H1 (cell line): ENCODE results near the gene SPATA13. TPM values are rescaled to one million over a fixed set of nuclear protein-coding genes. Genes with fewer than 3 reads are reported as not detected.

Experiments
- CTCF ChIA-PET: fragments of 300-600 bp; sonication (Branson Sonifier 250); formaldehyde crosslinking; loops from one replicate; lab custom pipeline; 2021; ENCODE audit not compliant: partially characterized antibody; lab: Charles Lee
- POLR2A ChIA-PET: fragments of 300-600 bp; sonication (Branson Sonifier 250); formaldehyde crosslinking; loops from one replicate; lab custom pipeline; 2021; ENCODE audit warnings: inconsistent platforms; ENCODE audit not compliant: partially characterized antibody; lab: Charles Lee
- DNase-seq, 2 experiments: peaks; one replicate each; pipeline versions ENCODE4 v3.0.0 to v3.0.0-alpha.2; 2010 to 2022; ENCODE audit warnings: low spot score in 2 of 2, low read depth in 1 of 2, mixed read lengths in 1 of 2
- FAIRE-seq: peaks from 2 replicates; lab custom pipeline; 2011; peaks lifted over from hg19 to GRCh38; lab: Jason Lieb, UNC
- H2AFZ ChIP-seq: 2 replicates; pipeline ENCODE4 v1.8.1; 2012; ENCODE audit warnings: low read length, inconsistent platforms
- H2AK5ac ChIP-seq: 2 replicates; pipeline ENCODE4 v1.6.1; 2013; ENCODE audit warnings: low read depth, low read length
- H2BK120ac ChIP-seq: replicated peaks from 2 replicates; pipeline ENCODE3; 2013; ENCODE audit warnings: low read depth, low read length, inconsistent platforms
- H2BK12ac ChIP-seq: 2 replicates; pipeline ENCODE4 v1.6.1; 2013; ENCODE audit warnings: low read depth, low read length
- H2BK15ac ChIP-seq: 2 replicates; pipeline ENCODE4 v1.6.1; 2013; ENCODE audit warnings: low read length
- H2BK20ac ChIP-seq: 2 replicates; pipeline ENCODE4 v1.6.1; 2013; ENCODE audit warnings: low read length
- H2BK5ac ChIP-seq: 2 replicates; pipeline ENCODE4 v1.6.1; 2013; ENCODE audit warnings: low read depth, low read length
- H3K14ac ChIP-seq: 2 replicates; pipeline ENCODE4 v1.6.1; 2013; ENCODE audit warnings: inconsistent platforms; ENCODE audit not compliant: insufficient read length
- H3K18ac ChIP-seq: 2 replicates; pipeline ENCODE4 v1.6.1; 2013; ENCODE audit warnings: low read length; ENCODE audit errors: extremely low read depth
- H3K23ac ChIP-seq: 2 replicates; pipeline ENCODE4 v1.6.1; 2013; ENCODE audit warnings: inconsistent platforms; ENCODE audit not compliant: insufficient read length
- H3K23me2 ChIP-seq: 2 replicates; pipeline ENCODE4 v1.6.1; 2013; ENCODE audit warnings: low read depth, low read length
- H3K27ac ChIP-seq: 2 replicates; pipeline ENCODE4 v1.6.1; 2011; ENCODE audit warnings: low read depth, low read length, inconsistent platforms
- H3K27me3 ChIP-seq, 4 experiments: replicated peaks in 1 of 4; 1 replicate in 1 of 4; 2 replicates in 3 of 4; pipeline versions ENCODE4 v1.6.1 to v1.8.1; 2011 to 2013; ENCODE audit warnings: low read length in 3 of 4, mild to moderate bottlenecking in 3 of 4, inconsistent platforms in 2 of 4, mixed read lengths in 2 of 4, moderate library complexity in 1 of 4; ENCODE audit not compliant: control insufficient read depth in 3 of 4, insufficient read depth in 3 of 4; ENCODE audit errors: extremely low read depth in 1 of 4
- H3K36me3 ChIP-seq, 4 experiments: 2 replicates each; pipeline versions ENCODE4 v1.6.1 to v1.8.1; 2011 to 2013; ENCODE audit warnings: mild to moderate bottlenecking in 4 of 4, low read length in 3 of 4, moderate library complexity in 2 of 4, control low read depth in 1 of 4, inconsistent platforms in 1 of 4; ENCODE audit not compliant: insufficient read depth in 4 of 4, control insufficient read depth in 2 of 4
- H3K4ac ChIP-seq: replicated peaks from 2 replicates; pipeline ENCODE3; 2013; ENCODE audit warnings: low read length, low read depth, mixed read lengths, inconsistent platforms; ENCODE audit not compliant: insufficient read length
- H3K4me1 ChIP-seq, 4 experiments: replicated peaks in 1 of 4; 1 replicate in 1 of 4; 2 replicates in 3 of 4; pipeline versions ENCODE4 v1.6.1 to v1.8.1; 2011 to 2013; ENCODE audit warnings: low read length in 3 of 4, inconsistent platforms in 2 of 4, mixed read lengths in 1 of 4; ENCODE audit not compliant: insufficient read depth in 4 of 4, control insufficient read depth in 3 of 4
- H3K4me2 ChIP-seq, 2 experiments: 2 replicates each; pipeline versions ENCODE4 v1.6.1 to v1.8.1; 2011 to 2013; ENCODE audit warnings: low read depth in 2 of 2, low read length in 2 of 2, control low read depth in 1 of 2, inconsistent platforms in 1 of 2, mild to moderate bottlenecking in 1 of 2; ENCODE audit not compliant: insufficient read depth in 1 of 2
- H3K4me3 ChIP-seq, 4 experiments: fragments of 200-600, 300-600 bp in 1 of 4; sonication (generic), shearing (Covaris generic), sonication (Bioruptor Twin) in 1 of 4; 2 replicates each; pipeline versions ENCODE4 v1.5.1 to v1.8.1; 2011 to 2016; ENCODE audit warnings: low read length in 4 of 4, low read depth in 3 of 4, control low read depth in 2 of 4, inconsistent platforms in 2 of 4, mild to moderate bottlenecking in 2 of 4, mixed read lengths in 1 of 4, moderate library complexity in 1 of 4; ENCODE audit not compliant: insufficient read depth in 2 of 4; ENCODE audit errors: extremely low read depth in 1 of 4
- H3K56ac ChIP-seq: replicated peaks from 2 replicates; pipeline ENCODE3; 2013; ENCODE audit warnings: low read depth, mild to moderate bottlenecking, mixed read lengths, low read length, inconsistent platforms; ENCODE audit not compliant: insufficient read length
- H3K79me1 ChIP-seq: 2 replicates; pipeline ENCODE4 v1.6.1; 2013; ENCODE audit warnings: low read depth, low read length, control low read depth
- H3K79me2 ChIP-seq, 2 experiments: 2 replicates each; pipeline versions ENCODE4 v1.6.1 to v1.8.1; 2012 to 2013; ENCODE audit warnings: low read length in 2 of 2, mild to moderate bottlenecking in 2 of 2, inconsistent platforms in 1 of 2; ENCODE audit not compliant: insufficient read depth in 2 of 2, control insufficient read depth in 1 of 2
- H3K9ac ChIP-seq, 4 experiments: replicated peaks in 1 of 4; 1 replicate in 1 of 4; 2 replicates in 3 of 4; pipeline versions ENCODE4 v1.6.1 to v1.8.1; 2011 to 2013; ENCODE audit warnings: low read depth in 3 of 4, low read length in 3 of 4, control low read depth in 2 of 4, mild to moderate bottlenecking in 2 of 4, moderate library complexity in 2 of 4, inconsistent platforms in 1 of 4; ENCODE audit errors: extremely low read depth in 1 of 4
- H3K9me3 ChIP-seq, 2 experiments: 2 replicates each; pipeline versions ENCODE4 v1.6.1 to v1.8.1; 2012 to 2013; ENCODE audit warnings: mild to moderate bottlenecking in 2 of 2, moderate library complexity in 2 of 2, control low read depth in 1 of 2, inconsistent platforms in 1 of 2, low read depth in 1 of 2, low read length in 1 of 2, mixed read lengths in 1 of 2; ENCODE audit not compliant: insufficient read depth in 2 of 2
- H4K20me1 ChIP-seq, 2 experiments: replicated peaks in 1 of 2; 2 replicates each; pipeline versions ENCODE3 to v1.8.1; 2011 to 2013; ENCODE audit warnings: inconsistent platforms in 2 of 2, low read length in 2 of 2, mild to moderate bottlenecking in 1 of 2; ENCODE audit not compliant: insufficient read depth in 2 of 2, control insufficient read depth in 1 of 2
- H4K5ac ChIP-seq: 2 replicates; pipeline ENCODE4 v1.6.1; 2013; ENCODE audit warnings: low read length, low read depth, mixed read lengths, inconsistent platforms; ENCODE audit not compliant: insufficient read length
- H4K8ac ChIP-seq: 2 replicates; pipeline ENCODE4 v1.8.0; 2013; ENCODE audit warnings: mild to moderate bottlenecking, moderate library complexity, low read length, inconsistent platforms; ENCODE audit not compliant: insufficient read depth; ENCODE audit errors: extremely low read depth
- H4K91ac ChIP-seq: replicated peaks from 2 replicates; pipeline ENCODE3; 2013; ENCODE audit warnings: low read length, mixed read lengths, inconsistent platforms; ENCODE audit not compliant: insufficient read length
- ASH2L ChIP-seq: fragments of 200-600, 300-600 bp; sonication (generic); IDR thresholded peaks from one replicate; pipeline ENCODE4 v1.7.1; 2017; ENCODE audit warnings: low read length
- BCL11A ChIP-seq, 2 experiments: IDR thresholded peaks; one replicate each; pipeline ENCODE4 v1.6.1; 2011; ENCODE audit warnings: low read depth in 2 of 2, low read length in 2 of 2, mild to moderate bottlenecking in 2 of 2
- CTBP2 ChIP-seq: IDR thresholded peaks from 2 replicates; pipeline ENCODE4 v1.7.0; 2011; ENCODE audit warnings: borderline replicate concordance, mild to moderate bottlenecking, moderate library complexity, mixed read lengths, low read length; ENCODE audit not compliant: insufficient read depth, insufficient read length
- EGR1 ChIP-seq: IDR thresholded peaks from 2 replicates; pipeline ENCODE4 v1.6.1; 2011; ENCODE audit warnings: low read depth, low read length, borderline replicate concordance
- EZH2 ChIP-seq: fragments of 200-600 bp; sonication (generic); IDR thresholded peaks from 2 replicates; pipeline ENCODE4 v1.7.1; 2012; ENCODE audit warnings: low read depth, mild to moderate bottlenecking, moderate library complexity, low read length, inconsistent platforms; ENCODE audit not compliant: severe bottlenecking
- GABPA ChIP-seq: IDR thresholded peaks from 2 replicates; pipeline ENCODE4 v1.6.1; 2011; ENCODE audit warnings: mild to moderate bottlenecking, low read length, moderate library complexity, borderline replicate concordance; ENCODE audit not compliant: insufficient read depth
- WGBS, 2 experiments: shearing (Covaris generic) in 1 of 2; methylation state at CpG; one replicate each; pipeline versions ENCODE4 v1.1.6 to v1.1.7; 2013 to 2015; ENCODE audit warnings: low lambda C conversion rate in 2 of 2, mixed read lengths in 2 of 2, inconsistent platforms in 1 of 2, low coverage in 1 of 2, missing lambda C conversion rate in 1 of 2; ENCODE audit not compliant: insufficient replicate concordance in 2 of 2, insufficient coverage in 1 of 2, insufficient read length in 1 of 2; ENCODE audit errors: extremely low coverage in 1 of 2, missing lambda C conversion rate in 1 of 2; 5-methylcytosine and 5-hydroxymethylcytosine counted together
- polyA plus RNA-seq, 7 experiments: library from polyadenylated mRNA; depleted of rRNA in 3 of 7; stranded (reverse) in 5 of 7; unstranded in 2 of 7; fragments of >200 nt in 5 of 7; fragments of 200-250 nt in 2 of 7; gene quantifications; 1 replicate in 5 of 7; 2 replicates in 1 of 7; 4 replicates in 1 of 7; pipeline versions ENCODE4 v1.2.1 to v1.2.3, GENCODE V29; 2011 to 2013; ENCODE audit warnings: missing spikeins in 2 of 7, mixed read lengths in 2 of 7
- total RNA-seq: library from RNA; stranded (reverse); fragmentation: NEBNext Ultra II Directional; extraction: Animal tissue kit (Norgen Biotek cat#: 25700); gene quantifications from 2 replicates; pipeline ENCODE4 v1.2.1, GENCODE V29; 2021

SPATA13 gene
- total and polyA plus RNA-seq, 2 of the 8 experiments (the other 6 are each of a cell fraction or from before 2014, with no cell fraction given), result 12.6 to 30.9 TPM

DNA sequence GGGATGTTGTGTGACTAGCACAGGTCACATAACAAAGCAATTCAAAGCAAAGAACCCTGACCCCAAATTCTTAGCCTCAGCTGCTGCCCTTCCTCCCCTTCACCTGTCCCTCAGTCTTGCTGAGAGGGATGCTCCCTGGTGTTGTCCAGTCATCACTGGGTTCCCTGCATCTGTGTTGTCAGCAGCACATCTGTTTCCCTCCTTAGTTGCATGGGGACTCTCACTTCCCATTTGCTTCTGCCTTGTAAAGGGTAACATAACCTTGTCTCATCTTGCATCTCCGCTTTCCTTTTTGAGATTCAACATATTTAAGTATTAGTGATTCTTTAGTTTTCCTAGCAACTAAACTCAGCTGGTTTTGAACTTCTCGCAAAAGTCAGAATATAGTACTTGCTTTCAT, 54.0 kb downstream of the SPATA13 start:
- H2BK15ac ChIP-seq, result no peak overlapping the region
- no peaks in the 10 kb centered on the region for H3K27me3 ChIP-seq
- FAIRE-seq (no peak), DNase-seq (no peak)
- CTCF ChIA-PET, result interaction anchor here (0.9 to 9.9 kb wide), 2 partner anchors 194 to 324 kb away, joined by 3 to 130 read pairs; no protein-coding TSS in a partner anchor
- no peak overlapping the region for H4K8ac ChIP-seq
- no peaks in the 10 kb centered on the region for H3K9me3 ChIP-seq
- no peak overlapping the region for H3K4ac ChIP-seq
- H3K18ac ChIP-seq, result no peak overlapping the region
- H2BK20ac ChIP-seq, result no peak overlapping the region
- H3K4me3 ChIP-seq, result no peak overlapping the region
- 88% methylated on average over 2 of the region's 2 CpGs; no CpG with 5 or more reads in 1 of the 2 experiments for WGBS, 2 experiments
- no peak overlapping the region for H4K5ac ChIP-seq
- H3K79me2 ChIP-seq, result peaks cover 0 to 43% of the 10 kb centered on the region in 2 experiments; a peak in 3 of 4 replicates
- peaks cover 8 to 23% (median 20%) of the 10 kb centered on the region in 4 experiments for H3K4me1 ChIP-seq
- H3K23ac ChIP-seq, result no peak overlapping the region
- H3K9ac ChIP-seq, result no peak overlapping the region
- no peak overlapping the region for H3K27ac ChIP-seq
- no peak overlapping the region for H2AK5ac ChIP-seq
- H3K14ac ChIP-seq, result no peak overlapping the region
- H2AFZ ChIP-seq, result no peak overlapping the region
- H3K79me1 ChIP-seq, result peaks cover 15% of the 10 kb centered on the region
- no peak overlapping the region for H3K4me2 ChIP-seq
- no peak overlapping the region for H4K91ac ChIP-seq
- H2BK12ac ChIP-seq, result no peak overlapping the region
- H3K36me3 ChIP-seq, result no peaks in the 10 kb centered on the region
- H3K56ac ChIP-seq, result no peak overlapping the region
- POLR2A ChIA-PET, result no interaction called here
- H4K20me1 ChIP-seq, result peaks cover 0 to 9% of the 10 kb centered on the region in 2 experiments
- H2BK120ac ChIP-seq, result no peak overlapping the region
- no peak overlapping the region for H2BK5ac ChIP-seq
- no peaks in the 10 kb centered on the region for H3K23me2 ChIP-seq
- TF ChIP-seq GABPA, result no peak
- no peak for TF ChIP-seq BCL11A (IDR thresholded peaks at IDR 0.05; ENCODE audit: low read depth in 2 of 2, low read length in 2 of 2)
- no peak for TF ChIP-seq ASH2L
- TF ChIP-seq CTBP2, result no peak
- TF ChIP-seq EGR1, result no peak
- no peak for TF ChIP-seq EZH2
